Panc1 (cell line): ENCODE measurements around the gene AGAP1. TPM values are rescaled to one million over a fixed set of nuclear protein-coding genes. Genes with fewer than 3 reads are reported as not detected.

Experiments
- ATAC-seq: fragments of 200-7000 bp; cut with Tn5 transposase; 2 replicates; pipeline ENCODE4 v1.9.1; 2020; ENCODE audit warnings: mild to moderate bottlenecking, moderate library complexity
- BruUV-seq: library from RNA; stranded (reverse); fragments of 400-500 nt; replicated peaks from 2 replicates; lab custom pipeline; 2021; lab: Mats Ljungman, UMichigan
- CTCF ChIA-PET: fragments of 300-600 bp; sonication (Branson Sonifier 250); formaldehyde crosslinking; loops from one replicate; lab custom pipeline; 2022; ENCODE audit warnings: antibody characterized with exemption; lab: Charles Lee
- POLR2A ChIA-PET: fragments of 300-600 bp; sonication (Branson Sonifier 250); formaldehyde crosslinking; loops from one replicate; lab custom pipeline; 2022; ENCODE audit warnings: antibody characterized with exemption; lab: Charles Lee
- DNase-seq: peaks from one replicate; pipeline ENCODE4 v3.0.0-alpha.2; 2010; ENCODE audit warnings: low read depth, low spot score
- H3K27ac ChIP-seq: 2 replicates; pipeline ENCODE4 v1.5.1; 2011; ENCODE audit warnings: mild to moderate bottlenecking, low read length, inconsistent platforms
- H3K27me3 ChIP-seq: fragments of 200-500 bp; sonication (Bioruptor generic); 2 replicates; pipeline ENCODE4 v1.6.0; 2014; ENCODE audit warnings: low read length, inconsistent platforms; ENCODE audit not compliant: control insufficient read depth, insufficient read depth
- H3K36me3 ChIP-seq: fragments of 200-500 bp; sonication (Bioruptor generic); 2 replicates; pipeline ENCODE4 v1.5.1; 2014; ENCODE audit warnings: inconsistent platforms, mild to moderate bottlenecking, low read length, moderate library complexity; ENCODE audit not compliant: control insufficient read depth, insufficient read depth
- H3K4me1 ChIP-seq: 2 replicates; pipeline ENCODE4 v1.5.1; 2011; ENCODE audit warnings: inconsistent platforms, mild to moderate bottlenecking, low read length, moderate library complexity; ENCODE audit not compliant: control insufficient read depth, insufficient read depth
- H3K4me3 ChIP-seq, 2 experiments: 2 replicates each; pipeline ENCODE4 v1.5.1; 2011 to 2012; ENCODE audit warnings: low read depth in 2 of 2, low read length in 2 of 2, mild to moderate bottlenecking in 2 of 2, inconsistent platforms in 1 of 2, moderate library complexity in 1 of 2
- H3K9me3 ChIP-seq: fragments of 200-500 bp; sonication (Bioruptor generic); 2 replicates; pipeline ENCODE4 v1.5.1; 2014; ENCODE audit warnings: low read depth, mild to moderate bottlenecking, inconsistent platforms, low read length, moderate library complexity; ENCODE audit not compliant: control insufficient read depth, insufficient read depth
- POLR2AphosphoS5 ChIP-seq: IDR thresholded peaks from 2 replicates; pipeline ENCODE4 v1.6.1; 2012; ENCODE audit warnings: mild to moderate bottlenecking, low read depth, low read length, moderate library complexity
- SIN3A ChIP-seq: IDR thresholded peaks from 2 replicates; pipeline ENCODE4 v1.6.1; 2012; ENCODE audit warnings: low read depth, mild to moderate bottlenecking, low read length, moderate library complexity, borderline replicate concordance; ENCODE audit not compliant: insufficient read depth
- TCF7L2 ChIP-seq: IDR thresholded peaks from 2 replicates; pipeline ENCODE4 v1.6.1; 2011; ENCODE audit warnings: mild to moderate bottlenecking, low read depth, low read length, inconsistent platforms
- in situ Hi-C: cut with HindIII; loops from 2 replicates; pipeline ENCODE4 v1.10.0; 2016; ENCODE audit warnings: low sequenced_read_pairs, low pct_unique_long_range_greater_than_20kb
- intact Hi-C: fragments of 100-400 bp; cut with micrococcal nuclease; formaldehyde crosslinking; loops from one replicate; pipeline ENCODE4 v1.10.0; 2022; ENCODE audit not compliant: unreplicated experiment
- total RNA-seq: library from RNA; stranded (reverse); gene quantifications from one replicate; pipeline ENCODE4 v1.2.1, GENCODE V29; 2021; ENCODE audit not compliant: unreplicated experiment
- TF ChIP-seq, protein P1 (sequence below), 2 experiments: IDR thresholded peaks; 2 replicates each; pipeline ENCODE4 v1.6.1; 2011 to 2012; ENCODE audit warnings: low read depth in 2 of 2, control low read depth in 1 of 2, low read length in 1 of 2, mild to moderate bottlenecking in 1 of 2, moderate library complexity in 1 of 2; ENCODE audit not compliant: insufficient read depth in 1 of 2
- TF ChIP-seq, protein P2 (sequence below): fragments of 450-650 bp; IDR thresholded peaks from 2 replicates; pipeline ENCODE4 v1.5.1; 2017; ENCODE audit warnings: mild to moderate bottlenecking

AGAP1 gene
- total RNA-seq, 1 experiment from 2014 or later: 38.9 TPM

DNA sequence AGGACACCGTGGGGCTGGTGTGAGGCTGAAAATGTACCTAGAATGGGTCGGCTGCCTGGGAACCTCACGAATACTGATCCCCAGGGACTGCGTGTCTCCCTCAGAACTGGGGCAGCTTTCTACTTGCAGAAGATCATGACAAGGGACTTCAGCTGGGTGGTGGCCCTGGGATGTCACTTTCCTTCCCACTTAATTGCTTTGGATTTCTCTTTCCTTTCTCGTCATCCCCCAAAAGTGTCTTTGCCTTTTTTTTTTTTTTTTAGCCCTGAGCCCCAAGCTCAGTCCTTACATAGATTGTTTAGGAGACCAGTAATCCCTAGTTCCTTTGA is 395.4 kb downstream of the AGAP1 start:
- in situ Hi-C loops: no loop called here
- Histone ChIP-seq H3K36me3 (no peaks in the 10 kb centered on the region), H3K27me3 (no peaks in the 10 kb centered on the region), H3K4me1 (no peaks in the 10 kb centered on the region), H3K9me3 (no peaks in the 10 kb centered on the region), H3K27ac (no peak overlapping the region), H3K4me3 (no peak overlapping the region)
- ChIA-PET CTCF (no interaction called here), POLR2A (no interaction called here)
- TF ChIP-seq, protein P1, sequence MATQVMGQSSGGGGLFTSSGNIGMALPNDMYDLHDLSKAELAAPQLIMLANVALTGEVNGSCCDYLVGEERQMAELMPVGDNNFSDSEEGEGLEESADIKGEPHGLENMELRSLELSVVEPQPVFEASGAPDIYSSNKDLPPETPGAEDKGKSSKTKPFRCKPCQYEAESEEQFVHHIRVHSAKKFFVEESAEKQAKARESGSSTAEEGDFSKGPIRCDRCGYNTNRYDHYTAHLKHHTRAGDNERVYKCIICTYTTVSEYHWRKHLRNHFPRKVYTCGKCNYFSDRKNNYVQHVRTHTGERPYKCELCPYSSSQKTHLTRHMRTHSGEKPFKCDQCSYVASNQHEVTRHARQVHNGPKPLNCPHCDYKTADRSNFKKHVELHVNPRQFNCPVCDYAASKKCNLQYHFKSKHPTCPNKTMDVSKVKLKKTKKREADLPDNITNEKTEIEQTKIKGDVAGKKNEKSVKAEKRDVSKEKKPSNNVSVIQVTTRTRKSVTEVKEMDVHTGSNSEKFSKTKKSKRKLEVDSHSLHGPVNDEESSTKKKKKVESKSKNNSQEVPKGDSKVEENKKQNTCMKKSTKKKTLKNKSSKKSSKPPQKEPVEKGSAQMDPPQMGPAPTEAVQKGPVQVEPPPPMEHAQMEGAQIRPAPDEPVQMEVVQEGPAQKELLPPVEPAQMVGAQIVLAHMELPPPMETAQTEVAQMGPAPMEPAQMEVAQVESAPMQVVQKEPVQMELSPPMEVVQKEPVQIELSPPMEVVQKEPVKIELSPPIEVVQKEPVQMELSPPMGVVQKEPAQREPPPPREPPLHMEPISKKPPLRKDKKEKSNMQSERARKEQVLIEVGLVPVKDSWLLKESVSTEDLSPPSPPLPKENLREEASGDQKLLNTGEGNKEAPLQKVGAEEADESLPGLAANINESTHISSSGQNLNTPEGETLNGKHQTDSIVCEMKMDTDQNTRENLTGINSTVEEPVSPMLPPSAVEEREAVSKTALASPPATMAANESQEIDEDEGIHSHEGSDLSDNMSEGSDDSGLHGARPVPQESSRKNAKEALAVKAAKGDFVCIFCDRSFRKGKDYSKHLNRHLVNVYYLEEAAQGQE (IDR thresholded peaks at IDR 0.05; ENCODE audit: insufficient read depth in 1 of 2, low read depth in 2 of 2, low read length in 1 of 2): no peak
- TF ChIP-seq SIN3A (no peak), POLR2AphosphoS5 (no peak), TCF7L2 (no peak)
- TF ChIP-seq, protein P2, sequence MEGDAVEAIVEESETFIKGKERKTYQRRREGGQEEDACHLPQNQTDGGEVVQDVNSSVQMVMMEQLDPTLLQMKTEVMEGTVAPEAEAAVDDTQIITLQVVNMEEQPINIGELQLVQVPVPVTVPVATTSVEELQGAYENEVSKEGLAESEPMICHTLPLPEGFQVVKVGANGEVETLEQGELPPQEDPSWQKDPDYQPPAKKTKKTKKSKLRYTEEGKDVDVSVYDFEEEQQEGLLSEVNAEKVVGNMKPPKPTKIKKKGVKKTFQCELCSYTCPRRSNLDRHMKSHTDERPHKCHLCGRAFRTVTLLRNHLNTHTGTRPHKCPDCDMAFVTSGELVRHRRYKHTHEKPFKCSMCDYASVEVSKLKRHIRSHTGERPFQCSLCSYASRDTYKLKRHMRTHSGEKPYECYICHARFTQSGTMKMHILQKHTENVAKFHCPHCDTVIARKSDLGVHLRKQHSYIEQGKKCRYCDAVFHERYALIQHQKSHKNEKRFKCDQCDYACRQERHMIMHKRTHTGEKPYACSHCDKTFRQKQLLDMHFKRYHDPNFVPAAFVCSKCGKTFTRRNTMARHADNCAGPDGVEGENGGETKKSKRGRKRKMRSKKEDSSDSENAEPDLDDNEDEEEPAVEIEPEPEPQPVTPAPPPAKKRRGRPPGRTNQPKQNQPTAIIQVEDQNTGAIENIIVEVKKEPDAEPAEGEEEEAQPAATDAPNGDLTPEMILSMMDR: no peak
- intact Hi-C loops: no loop called here
- BruUV-seq: no TSS peak
- no peak for DNase-seq
- no peak for ATAC-seq

DNA sequence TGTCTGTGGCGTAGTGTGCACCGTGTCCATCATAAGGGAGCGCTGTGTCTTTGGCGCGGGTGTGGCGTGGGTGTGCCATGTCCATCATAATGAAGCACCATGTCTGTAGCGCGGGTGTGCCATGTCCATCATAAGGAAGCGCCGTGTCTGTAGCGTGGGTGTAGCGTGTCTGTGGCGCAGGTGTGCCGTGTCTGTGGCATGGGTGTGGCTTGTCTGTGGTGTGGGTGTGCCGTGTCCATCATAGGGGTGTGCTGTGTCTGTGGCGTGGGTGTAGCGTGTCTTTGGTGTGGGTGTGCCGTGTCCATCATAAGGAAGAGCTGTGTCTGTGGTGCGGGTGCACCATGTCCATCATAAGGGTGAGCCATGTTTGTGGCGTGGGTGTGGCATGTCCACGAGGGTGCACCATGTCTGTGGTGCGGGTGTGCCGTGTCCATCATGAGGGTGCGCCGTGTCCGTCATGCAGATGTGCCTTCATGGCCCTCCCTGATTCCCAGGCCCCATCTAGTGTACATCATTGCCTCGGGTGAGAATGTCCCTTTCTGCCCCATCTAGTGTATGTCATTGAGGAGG is 399.4 kb downstream of the AGAP1 start:
- POLR2A ChIA-PET: no interaction called here
- TF ChIP-seq, protein P1 (IDR thresholded peaks at IDR 0.05; ENCODE audit: insufficient read depth in 1 of 2, low read depth in 2 of 2, low read length in 1 of 2): no peak
- TF ChIP-seq POLR2AphosphoS5 (no peak), TCF7L2 (no peak), SIN3A (no peak)
- TF ChIP-seq, protein P2: no peak
- Histone ChIP-seq H3K27ac (no peak overlapping the region), H3K9me3 (no peaks in the 10 kb centered on the region), H3K36me3 (no peaks in the 10 kb centered on the region), H3K4me3 (no peak overlapping the region), H3K27me3 (no peaks in the 10 kb centered on the region), H3K4me1 (no peaks in the 10 kb centered on the region)
- CTCF ChIA-PET: no interaction called here
- BruUV-seq: no TSS peak
- in situ Hi-C loops: no loop called here
- intact Hi-C loops: no loop called here
- no peak for ATAC-seq
- no peak for DNase-seq
